NCI-H345 treated with DMSO at 0.1 percent for 48 hours (cell line): ENCODE results near the gene RAPGEF2.
"Not testable (repeated sequence)": the region's sequence is repeated elsewhere in the genome, so short reads cannot be mapped to it uniquely, and the experiment has no call there.

Experiments used
- DNase-seq: peaks from one replicate; lab custom pipeline; 2025; ENCODE audit not compliant: unreplicated experiment; lab: John Stamatoyannopoulos, UW

RAPGEF2 gene

DNA sequence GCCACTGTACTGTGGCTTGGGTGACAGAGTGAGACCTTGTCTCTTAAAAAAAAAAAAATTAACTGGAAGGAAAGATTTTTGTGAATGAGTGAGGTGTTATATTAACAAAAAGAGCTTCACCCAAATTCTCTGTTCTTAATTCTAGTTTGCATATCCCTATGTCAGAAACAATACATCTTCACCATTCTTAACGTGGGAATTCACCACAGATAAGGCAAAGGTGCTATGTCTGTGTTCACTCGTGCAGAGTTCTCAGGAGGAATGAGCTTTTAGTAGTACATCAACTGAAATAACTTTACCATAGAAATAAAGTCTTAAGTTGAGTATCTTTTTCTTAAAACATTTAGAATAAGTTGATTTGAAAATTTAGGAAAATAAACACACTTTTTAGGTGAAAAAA lies 135.1 kb downstream of the RAPGEF2 start:
- no peak for DNase-seq

DNA sequence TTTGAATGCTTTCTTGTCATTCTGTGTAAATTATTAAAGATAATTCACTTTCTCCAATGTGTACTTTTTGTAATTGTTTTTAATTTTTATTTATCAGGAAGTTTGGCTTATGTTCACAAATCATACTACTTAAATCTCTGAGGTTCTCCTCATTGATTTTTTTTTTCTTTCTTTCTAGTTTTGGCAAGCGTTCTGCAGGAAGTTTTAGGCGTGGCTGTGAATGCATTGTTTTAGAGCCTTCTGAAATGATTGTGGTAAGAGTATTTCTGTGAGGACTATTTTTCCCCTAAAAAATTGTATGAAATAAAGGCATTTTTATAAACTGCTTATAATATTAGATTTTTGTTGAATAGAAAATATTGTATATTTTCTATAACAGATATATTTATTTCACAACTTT lies 135.8 kb downstream of the RAPGEF2 start:
- no peak for DNase-seq

DNA sequence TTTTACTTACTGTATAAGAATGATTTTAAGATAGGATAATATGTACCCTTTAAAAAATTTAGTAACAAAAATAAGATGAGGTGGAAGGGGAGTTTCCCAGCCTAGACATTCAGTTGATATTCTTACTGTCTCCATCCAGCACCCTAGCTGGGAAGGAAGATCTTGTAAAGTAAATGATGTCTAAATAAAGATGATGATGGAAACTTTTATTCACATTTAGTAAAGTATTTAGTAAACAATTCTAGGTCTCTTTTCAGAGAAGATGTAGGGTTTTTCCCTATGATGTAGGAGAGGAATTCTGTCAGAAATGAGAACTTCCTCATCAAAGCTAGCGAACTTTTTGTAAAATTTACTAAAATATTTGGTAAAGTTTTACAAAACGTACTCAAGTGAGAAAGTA lies 136.8 kb downstream of the RAPGEF2 start:
- DNase-seq: no peak

GRCh38 chr4:159240046-159240445 lies 137.2 kb downstream of the RAPGEF2 start:
- DNase-seq: no peak

GRCh38 chr4:159240687-159241086 lies 137.8 kb downstream of the RAPGEF2 start:
- no peak for DNase-seq

DNA sequence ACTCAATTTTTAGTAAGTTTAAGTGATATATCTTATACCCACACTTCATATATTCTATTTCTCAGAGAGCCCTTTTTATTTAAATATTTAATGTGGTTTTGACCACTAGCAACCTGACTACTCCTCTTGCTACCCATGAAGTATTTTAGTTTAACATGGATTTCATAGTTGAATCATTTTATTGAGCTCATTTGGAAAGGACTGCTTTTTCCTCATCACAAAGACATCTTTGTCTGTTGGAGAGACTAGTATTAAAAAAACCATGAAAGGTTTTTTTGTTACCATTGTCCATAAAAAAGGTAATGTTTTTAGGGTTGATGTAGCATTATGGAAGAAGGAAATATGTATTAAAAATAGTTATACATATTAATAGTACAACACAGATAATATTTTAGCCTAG lies 139.5 kb downstream of the RAPGEF2 start:
- DNase-seq: no peak

GRCh38 chr4:159248384-159249178 lies 145.7 kb downstream of the RAPGEF2 start:
- no peak for DNase-seq

DNA sequence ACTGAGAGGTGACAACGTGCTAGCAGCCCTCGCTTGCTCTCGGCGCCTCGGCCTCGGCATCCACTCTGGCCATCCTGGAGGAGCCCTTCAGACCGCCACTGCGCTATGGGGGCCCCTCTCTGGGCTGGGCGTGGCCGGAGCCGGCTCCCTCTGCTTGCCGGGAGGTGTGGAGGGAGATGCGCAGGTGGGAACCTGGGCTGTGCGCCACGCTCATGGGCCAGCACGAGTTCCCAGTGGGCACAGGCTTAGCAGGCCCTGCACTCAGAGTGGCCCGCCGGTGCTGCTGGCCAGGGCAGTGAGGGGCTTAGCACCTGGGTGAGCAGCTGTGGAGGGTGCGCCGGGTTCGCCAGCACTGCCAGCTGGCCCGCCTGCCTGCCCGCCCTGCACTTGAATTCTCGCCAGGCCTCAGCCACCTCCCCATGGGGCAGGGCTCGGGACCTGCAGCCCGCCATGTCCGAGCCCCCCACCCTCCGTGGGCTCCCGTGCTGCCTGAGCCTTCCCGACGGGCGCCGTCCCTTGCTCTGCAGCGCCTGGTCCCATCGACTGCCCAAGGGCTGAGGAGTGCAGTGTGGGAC lies 148.0 kb downstream of the RAPGEF2 start:
- no peak for DNase-seq

DNA sequence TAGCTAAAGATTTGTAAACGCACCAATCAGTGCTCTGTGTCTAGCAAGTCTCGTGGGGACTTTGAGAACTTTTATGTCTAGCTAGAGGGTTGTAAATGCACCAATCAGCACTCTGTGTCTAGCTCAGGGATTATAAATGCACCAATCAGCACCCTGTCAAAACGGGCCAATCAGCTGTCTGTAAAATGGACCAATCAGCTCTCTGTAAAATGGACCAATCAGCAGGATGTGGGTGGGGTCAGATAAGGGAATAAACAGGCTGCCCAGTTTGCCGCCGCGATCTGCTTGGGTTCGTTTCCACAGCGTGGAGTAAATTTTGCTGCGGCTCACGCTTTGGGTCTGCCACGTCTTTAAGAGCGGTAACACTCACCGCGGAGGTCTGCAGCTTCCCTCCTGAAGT lies 148.7 kb downstream of the RAPGEF2 start:
- not testable (repeated sequence) for DNase-seq

DNA sequence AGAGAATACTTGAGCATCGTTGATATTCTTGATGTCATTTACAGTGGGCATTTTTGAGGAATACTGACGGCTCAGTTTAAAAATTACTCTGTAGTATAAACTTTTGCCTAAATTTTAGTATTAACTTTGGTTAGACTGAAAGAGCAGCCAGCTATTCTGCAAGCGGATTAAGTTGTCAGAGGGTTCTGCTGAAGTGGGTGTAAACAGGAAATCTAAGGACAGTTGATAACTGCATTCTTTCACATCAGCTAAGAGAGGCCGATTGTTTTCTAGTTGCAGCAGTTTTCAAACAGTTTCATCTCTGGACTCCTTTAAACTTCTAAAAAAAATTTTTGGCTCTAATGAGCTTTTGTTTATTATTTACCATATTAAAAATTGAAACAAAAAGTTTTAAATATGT lies 149.6 kb downstream of the RAPGEF2 start:
- no peak for DNase-seq

DNA sequence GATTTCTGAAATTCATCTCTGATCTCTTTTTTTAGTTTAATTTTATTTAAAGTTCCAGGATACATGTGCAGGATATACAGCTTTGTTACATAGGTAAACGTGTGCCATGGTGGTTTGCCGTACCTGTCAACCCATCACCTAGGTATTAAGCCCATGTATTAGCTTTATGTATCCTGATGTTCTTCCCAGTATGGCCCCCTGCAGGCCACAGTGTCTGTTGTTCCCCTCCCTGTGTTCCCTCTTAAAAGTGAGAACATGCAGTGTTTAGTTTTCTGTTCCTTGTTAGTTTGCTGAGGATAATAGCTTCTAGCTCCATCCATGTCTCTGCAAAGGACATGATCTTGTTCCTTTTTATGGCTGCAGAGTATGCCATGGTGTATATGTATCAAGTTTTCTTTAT lies 153.2 kb downstream of the RAPGEF2 start:
- no peak for DNase-seq

DNA sequence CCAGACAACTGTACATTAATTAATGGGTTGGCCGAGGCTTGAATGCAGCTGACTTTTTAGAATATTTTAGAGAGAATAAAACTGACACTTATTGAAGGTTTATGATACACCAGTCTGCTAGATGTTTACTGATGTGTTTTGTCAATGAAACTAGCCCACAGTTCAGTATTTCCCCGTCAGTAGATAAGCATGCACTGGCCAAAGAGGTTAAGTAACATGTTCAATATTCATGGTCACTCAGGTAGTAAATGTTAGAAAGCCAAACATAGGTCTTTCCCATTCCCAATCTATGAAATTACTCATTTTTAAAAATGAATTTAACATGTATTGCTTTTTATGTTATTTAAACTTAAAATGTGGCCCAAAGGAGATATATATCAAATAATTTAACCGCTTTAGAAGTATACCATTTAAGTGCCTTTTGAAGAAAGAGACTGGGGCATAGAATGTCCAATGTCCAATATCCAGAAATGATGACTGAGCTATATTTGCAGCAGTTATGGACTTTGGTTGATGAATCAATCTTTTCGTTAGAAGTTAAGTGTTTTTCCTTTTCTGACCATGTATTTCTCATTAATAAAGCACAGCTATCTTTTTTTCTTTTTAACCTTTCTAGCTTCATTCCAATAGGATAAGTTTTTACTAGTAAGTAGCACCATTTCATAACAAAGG lies 156.1 kb downstream of the RAPGEF2 start:
- no peak for DNase-seq

DNA sequence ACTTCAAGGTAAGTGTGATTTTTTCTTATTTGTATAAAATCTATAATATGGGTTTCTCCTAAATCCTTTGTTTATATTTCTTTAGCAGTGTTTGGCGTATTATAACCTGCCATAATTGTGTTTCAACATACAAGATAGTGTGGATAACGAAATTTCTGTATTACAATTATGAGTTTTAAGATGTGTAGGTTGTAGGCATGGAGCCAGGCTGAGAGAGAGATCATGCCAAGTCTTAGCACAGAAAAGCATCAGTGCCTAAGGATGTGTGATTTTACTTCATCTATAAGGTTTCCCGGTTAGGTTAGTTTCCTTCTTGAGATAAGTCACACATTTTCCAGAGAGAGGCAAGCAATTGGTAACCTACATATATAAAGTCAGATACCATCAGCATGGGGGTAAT lies 161.2 kb downstream of the RAPGEF2 start:
- DNase-seq: no peak

DNA sequence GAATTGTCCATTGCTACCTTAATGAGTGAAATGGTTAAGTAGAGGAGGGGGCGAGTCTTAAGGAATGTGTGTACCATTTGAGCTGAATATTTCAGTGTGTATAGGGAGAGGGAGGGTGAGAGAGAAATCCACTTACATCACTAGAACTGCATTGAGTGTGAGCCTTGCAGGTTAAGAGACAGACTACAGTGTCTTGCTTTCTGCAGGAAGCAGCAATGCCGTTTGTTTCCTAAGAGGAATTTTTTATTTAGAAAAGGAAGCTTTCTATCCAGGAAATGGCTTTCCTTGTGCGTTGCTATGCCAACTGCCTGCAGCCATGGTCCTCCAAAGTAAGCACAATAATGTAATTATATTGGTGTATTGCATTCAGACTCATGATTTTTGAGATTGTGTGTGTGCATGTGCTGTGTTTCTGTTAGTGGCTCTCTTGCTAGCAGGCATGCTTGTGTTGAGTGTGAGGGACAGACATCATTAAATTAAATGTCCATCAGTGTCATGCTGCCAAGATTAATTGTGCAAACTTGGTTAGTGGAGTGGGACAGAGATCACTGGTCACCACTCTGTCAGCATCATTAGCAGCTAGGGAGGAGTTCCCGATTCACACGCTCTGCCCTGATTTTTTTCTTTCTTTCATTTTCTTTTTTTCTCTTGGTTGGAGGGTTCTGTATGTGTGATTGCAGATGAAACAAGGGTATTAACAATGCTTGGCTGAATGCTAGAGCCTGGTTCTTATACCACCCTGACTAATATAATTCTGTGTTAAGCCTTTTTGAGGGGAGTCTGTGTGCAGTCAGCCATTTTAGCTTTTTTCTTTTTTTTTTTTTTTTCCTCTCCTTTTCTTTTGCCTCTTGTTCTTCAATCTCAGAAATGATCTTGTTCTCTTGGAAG lies 164.3 kb downstream of the RAPGEF2 start:
- DNase-seq: no peak

DNA sequence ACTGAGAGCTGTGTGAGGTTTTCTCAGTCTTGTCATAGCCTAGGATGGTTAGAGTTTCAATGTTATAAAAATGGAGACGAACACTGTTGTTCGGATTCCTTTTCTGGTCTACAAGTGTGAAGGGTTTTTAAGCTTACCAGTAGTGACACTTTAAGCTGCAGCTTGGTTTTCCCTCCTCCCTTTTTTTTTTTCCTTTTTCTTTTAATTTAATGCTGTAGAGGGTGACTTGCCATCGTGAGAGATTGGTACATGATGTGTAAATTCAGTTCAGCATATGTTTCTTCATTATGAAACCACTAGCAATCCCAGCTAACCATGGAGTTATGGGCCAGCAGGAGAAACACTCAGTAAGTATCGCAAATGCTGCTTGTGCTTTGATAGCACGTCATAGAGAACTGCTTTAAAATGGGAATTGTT lies 165.0 kb downstream of the RAPGEF2 start:
- DNase-seq: no peak

- no peak for DNase-seq
These were observed 165.7 kb downstream of the RAPGEF2 start for GRCh38 chr4:159268607-159269006.

DNA sequence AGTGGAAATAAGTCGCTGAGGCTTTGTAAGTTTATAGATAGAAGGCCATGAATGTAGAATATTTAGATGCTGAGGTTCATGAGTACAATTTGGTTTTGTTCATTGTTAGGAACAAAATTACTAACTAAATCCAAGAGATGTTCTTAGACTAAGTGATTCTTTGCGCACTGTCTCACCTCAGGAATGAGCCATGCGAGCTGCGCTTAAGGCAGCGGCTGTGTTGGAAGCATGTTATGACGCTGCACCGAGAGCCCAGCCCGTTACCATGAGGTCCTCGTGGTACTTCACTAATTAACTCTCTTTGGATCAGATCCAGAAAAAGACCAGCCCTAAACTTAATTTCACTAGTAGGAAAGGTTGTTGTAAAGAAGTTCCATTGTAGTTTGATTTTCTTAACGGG lies 166.2 kb downstream of the RAPGEF2 start:
- no peak for DNase-seq

- no peak for DNase-seq
These were observed 167.1 kb downstream of the RAPGEF2 start for GRCh38 chr4:159269956-159270355.

GRCh38 chr4:159271856-159272255 lies 169.0 kb downstream of the RAPGEF2 start:
- DNase-seq: no peak

GRCh38 chr4:159272273-159273140 lies 169.6 kb downstream of the RAPGEF2 start:
- DNase-seq: no peak

GRCh38 chr4:159273141-159273438 lies 170.2 kb downstream of the RAPGEF2 start:
- DNase-seq: no peak
